Mucosa of stomach (tissue), 1 donor: ENCODE measurements around the gene PRKG1.
"Not testable (repeated sequence)": the region's sequence is repeated elsewhere in the genome, so short reads cannot be mapped to it uniquely, and the experiment has no call there.

Experiments
- H3K27me3 ChIP-seq: one replicate; pipeline ENCODE4 v1.7.0; 2013; ENCODE audit warnings: mild to moderate bottlenecking, low read length; ENCODE audit not compliant: control insufficient read depth, insufficient read depth
- H3K36me3 ChIP-seq: one replicate; pipeline ENCODE4 v1.7.0; 2013; ENCODE audit warnings: low read length; ENCODE audit not compliant: control insufficient read depth, insufficient read depth
- H3K4me1 ChIP-seq: one replicate; pipeline ENCODE4 v1.7.0; 2013; ENCODE audit warnings: mild to moderate bottlenecking, low read length; ENCODE audit not compliant: control insufficient read depth, insufficient read depth
- H3K4me3 ChIP-seq: one replicate; pipeline ENCODE4 v1.7.0; 2013; ENCODE audit warnings: low read length
- H3K9ac ChIP-seq: one replicate; pipeline ENCODE4 v1.7.0; 2013; ENCODE audit warnings: mild to moderate bottlenecking, low read length, moderate library complexity
- H3K9me3 ChIP-seq: one replicate; pipeline ENCODE4 v1.7.0; 2013; ENCODE audit warnings: mild to moderate bottlenecking, low read length, moderate library complexity; ENCODE audit not compliant: control insufficient read depth
- donor health status: Pancreatic carcinoma.

The PRKG1 gene

DNA sequence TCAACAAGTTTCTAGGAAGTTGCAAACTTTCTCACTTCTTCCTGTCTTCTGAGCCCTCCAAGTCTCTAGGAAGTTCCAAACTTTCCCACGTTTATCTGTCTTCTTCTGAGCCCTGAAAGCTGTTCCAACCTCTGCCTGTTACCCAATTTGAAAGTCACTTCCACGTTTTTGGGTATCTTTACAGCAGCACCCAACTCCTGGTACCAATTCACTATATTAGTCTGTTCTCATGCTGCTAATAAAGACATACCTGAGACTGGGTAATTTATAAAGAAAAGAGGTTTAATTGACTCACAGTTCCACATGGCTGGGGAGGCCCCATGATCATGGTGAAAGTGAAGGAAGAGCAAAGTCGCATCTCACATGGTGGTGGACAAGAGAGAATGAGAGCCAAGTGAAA lies 381.5 kb downstream of the PRKG1 start:
- H3K36me3 ChIP-seq, H3K9me3 ChIP-seq, H3K27me3 ChIP-seq, H3K4me1 ChIP-seq, H3K4me3 ChIP-seq, H3K9ac ChIP-seq: not testable (repeated sequence)

DNA sequence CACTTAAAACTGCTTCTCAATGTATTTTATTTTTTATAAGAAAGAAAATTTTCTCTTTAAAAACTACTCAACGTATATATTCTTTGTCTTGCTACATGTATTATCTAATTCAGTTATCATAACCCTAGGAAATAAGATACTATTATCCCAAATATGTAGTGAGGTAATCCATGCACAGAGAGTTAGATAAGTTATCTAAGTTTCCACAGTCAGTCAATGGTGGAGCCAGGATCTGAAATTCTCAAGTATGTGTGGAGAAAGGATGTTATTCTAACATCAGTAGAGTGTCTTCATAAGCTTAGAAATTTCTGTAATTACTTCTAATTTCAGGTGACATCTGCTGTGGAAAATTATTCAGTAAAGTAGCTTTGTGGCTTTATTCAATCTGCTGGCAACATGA lies 385.2 kb downstream of the PRKG1 start:
- no peaks in the 10 kb centered on the region for H3K27me3 ChIP-seq

DNA sequence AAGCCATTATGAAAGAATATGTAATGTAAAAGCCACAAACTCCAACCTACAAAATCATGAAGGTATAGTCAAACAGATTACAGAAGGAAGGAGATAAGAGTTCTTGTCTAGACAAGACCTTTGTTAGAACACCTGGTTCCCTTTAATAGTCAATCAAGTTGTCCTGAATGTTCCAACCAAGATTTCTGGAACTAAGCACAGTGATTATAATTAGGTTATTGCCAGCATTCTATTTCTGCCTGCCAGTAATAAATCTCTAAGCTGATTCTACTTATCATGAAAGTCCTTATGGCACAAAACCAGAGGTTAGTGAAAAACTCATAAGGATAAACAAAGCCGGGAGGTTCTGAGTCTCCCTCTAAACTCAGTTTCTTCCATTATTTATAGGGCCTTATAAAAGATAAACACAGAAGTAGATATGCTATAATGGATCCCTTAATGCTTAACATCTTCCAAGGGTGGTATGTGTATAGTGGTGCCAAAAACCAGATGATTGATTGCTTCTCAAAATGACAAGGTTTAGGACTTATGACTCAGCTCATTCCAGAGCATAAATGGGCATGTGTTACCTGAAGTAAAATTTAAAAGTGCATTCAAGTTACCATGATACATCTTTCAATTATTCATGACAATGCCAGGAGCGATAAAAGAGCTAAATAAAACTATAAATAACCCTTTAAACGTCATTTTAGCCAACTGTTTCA lies 387.9 kb downstream of the PRKG1 start:
- Histone ChIP-seq H3K27me3 (no peaks in the 10 kb centered on the region), H3K4me3 (no peak overlapping the region), H3K9me3 (no peaks in the 10 kb centered on the region), H3K9ac (no peak overlapping the region), H3K36me3 (no peaks in the 10 kb centered on the region), H3K4me1 (peaks cover 16% of the 10 kb centered on the region)

More for the DNA sequence above, 385.2 kb downstream of the PRKG1 start:
- Histone ChIP-seq H3K36me3 (no peaks in the 10 kb centered on the region), H3K9me3 (no peaks in the 10 kb centered on the region), H3K4me3 (no peak overlapping the region), H3K9ac (no peak overlapping the region), H3K4me1 (peaks cover 9% of the 10 kb centered on the region)

DNA sequence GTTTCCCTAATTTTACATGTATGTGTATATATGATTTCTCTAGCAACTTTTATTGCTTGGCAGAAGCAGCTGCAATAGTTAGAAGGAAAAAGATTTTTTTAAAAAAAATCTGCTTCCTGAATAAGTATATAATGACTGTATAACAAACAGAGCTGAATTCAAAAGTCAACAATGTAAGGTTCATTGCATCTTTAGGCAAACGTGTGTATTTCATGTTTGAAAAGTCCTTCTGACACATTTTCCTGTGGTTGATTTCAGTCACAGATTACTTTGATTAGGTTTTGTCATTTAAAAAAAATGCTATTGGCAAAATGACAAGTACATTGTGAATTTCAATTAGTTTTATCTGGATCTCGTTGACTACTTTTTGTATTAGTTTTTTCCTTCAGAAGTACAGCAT lies 394.1 kb downstream of the PRKG1 start:
- Histone ChIP-seq H3K27me3 (no peaks in the 10 kb centered on the region), H3K36me3 (no peaks in the 10 kb centered on the region), H3K4me1 (peaks cover 7% of the 10 kb centered on the region), H3K4me3 (no peak overlapping the region), H3K9ac (no peak overlapping the region), H3K9me3 (no peaks in the 10 kb centered on the region)

- H3K36me3 ChIP-seq, result no peaks in the 10 kb centered on the region
These were observed 395.4 kb downstream of the PRKG1 start for GRCh38 chr10:51469686-51470085.

DNA sequence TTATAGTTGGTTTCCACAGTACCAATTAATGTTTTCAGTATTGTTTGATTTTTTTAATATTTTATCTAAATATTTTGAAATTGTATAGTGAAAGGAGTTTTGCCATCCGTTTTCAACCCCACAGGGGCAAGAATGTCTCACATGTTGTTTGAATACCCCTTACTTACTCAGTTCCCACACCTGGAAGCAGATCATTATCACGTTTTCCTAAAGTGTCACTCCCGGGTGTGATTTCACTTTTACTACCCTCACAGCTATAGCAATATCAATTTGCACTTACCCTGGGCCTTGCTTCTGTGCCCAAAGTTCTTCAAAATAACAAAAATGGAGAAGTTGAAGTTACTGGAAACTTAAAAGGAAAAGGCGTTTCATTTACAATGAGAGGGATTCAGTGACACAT lies 397.0 kb downstream of the PRKG1 start:
- H3K36me3 ChIP-seq, result no peaks in the 10 kb centered on the region
- H3K4me3 ChIP-seq, result no peak overlapping the region
- H3K9ac ChIP-seq, result no peak overlapping the region
- peaks cover 7% of the 10 kb centered on the region for H3K4me1 ChIP-seq
- no peaks in the 10 kb centered on the region for H3K9me3 ChIP-seq
- no peaks in the 10 kb centered on the region for H3K27me3 ChIP-seq

More at GRCh38 chr10:51469686-51470085, 395.4 kb downstream of the PRKG1 start:
- Histone ChIP-seq H3K4me1 (peaks cover 7% of the 10 kb centered on the region), H3K9me3 (no peaks in the 10 kb centered on the region), H3K9ac (no peak overlapping the region), H3K27me3 (no peaks in the 10 kb centered on the region), H3K4me3 (no peak overlapping the region)

GRCh38 chr10:51472154-51472553 lies 397.9 kb downstream of the PRKG1 start:
- H3K9ac ChIP-seq, result no peak overlapping the region
- H3K9me3 ChIP-seq, result no peaks in the 10 kb centered on the region
- no peak overlapping the region for H3K4me3 ChIP-seq
- H3K27me3 ChIP-seq, result no peaks in the 10 kb centered on the region
- peaks cover 1% of the 10 kb centered on the region for H3K4me1 ChIP-seq
- H3K36me3 ChIP-seq, result no peaks in the 10 kb centered on the region

DNA sequence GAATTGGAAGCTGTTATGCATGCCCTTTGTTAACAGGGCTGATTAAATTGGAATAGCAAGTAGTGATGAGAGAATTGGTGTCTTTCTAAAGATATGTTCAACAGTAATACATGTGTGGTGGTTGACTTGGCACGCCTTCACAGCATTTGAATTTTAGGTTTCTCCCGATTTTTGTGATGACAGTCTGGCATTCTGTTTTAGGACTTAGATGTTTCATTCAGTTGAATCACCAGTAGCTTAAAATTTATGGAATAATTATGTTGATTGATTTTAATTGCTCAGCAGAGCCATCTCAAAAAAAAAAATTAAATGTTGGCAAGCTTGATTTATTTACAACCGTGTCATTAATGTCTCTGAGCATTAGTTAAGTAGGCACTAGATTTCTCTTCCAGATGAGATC lies 405.4 kb downstream of the PRKG1 start:
- Histone ChIP-seq H3K27me3 (no peaks in the 10 kb centered on the region), H3K36me3 (no peaks in the 10 kb centered on the region), H3K9me3 (no peaks in the 10 kb centered on the region), H3K9ac (no peak overlapping the region), H3K4me3 (no peak overlapping the region), H3K4me1 (no peaks in the 10 kb centered on the region)

DNA sequence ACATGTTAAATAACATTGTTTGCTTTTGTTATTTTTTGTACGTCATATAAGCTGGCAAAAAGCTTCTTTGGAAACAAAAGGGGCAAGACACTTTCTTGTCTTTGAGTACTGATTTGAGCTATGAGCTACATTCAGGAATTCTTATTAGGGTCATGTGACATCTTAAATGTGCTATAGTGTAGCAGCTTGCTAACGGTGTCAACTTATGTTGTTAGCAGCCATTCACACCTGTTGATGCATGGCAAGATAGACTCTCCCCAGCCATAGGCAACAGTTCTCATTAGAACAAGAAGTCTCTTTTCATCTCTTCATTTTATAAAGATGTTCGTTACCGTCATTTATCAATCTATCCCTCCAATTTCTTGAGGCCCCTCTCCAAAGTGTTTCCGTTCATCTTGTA lies 411.4 kb downstream of the PRKG1 start:
- Histone ChIP-seq H3K27me3 (no peaks in the 10 kb centered on the region), H3K36me3 (no peaks in the 10 kb centered on the region), H3K9me3 (no peaks in the 10 kb centered on the region), H3K4me3 (no peak overlapping the region), H3K4me1 (peaks cover 3% of the 10 kb centered on the region), H3K9ac (no peak overlapping the region)

DNA sequence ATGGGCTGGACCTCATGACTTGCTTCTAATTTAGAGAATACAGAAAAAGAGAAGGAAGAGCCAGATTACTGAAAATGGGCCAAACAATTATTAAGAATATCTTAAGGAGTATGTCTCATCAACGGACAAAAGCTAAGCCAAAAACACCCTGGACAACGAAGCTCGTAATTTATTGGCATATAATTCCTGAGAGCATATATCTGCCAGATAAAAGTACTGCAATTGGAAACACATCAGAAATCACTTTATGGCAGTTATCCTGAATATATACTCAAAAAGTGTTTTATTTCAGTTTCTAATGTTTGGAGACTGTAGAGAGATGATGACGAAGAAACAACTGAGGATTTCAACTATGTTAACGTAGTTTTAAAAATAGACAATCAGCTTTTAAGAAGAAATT lies 413.3 kb downstream of the PRKG1 start:
- Histone ChIP-seq H3K4me1 (peaks cover 3% of the 10 kb centered on the region), H3K9ac (no peak overlapping the region), H3K36me3 (no peaks in the 10 kb centered on the region), H3K4me3 (no peak overlapping the region), H3K9me3 (no peaks in the 10 kb centered on the region), H3K27me3 (no peaks in the 10 kb centered on the region)

GRCh38 chr10:51488766-51489408 lies 414.6 kb downstream of the PRKG1 start:
- no peaks in the 10 kb centered on the region for H3K9me3 ChIP-seq

DNA sequence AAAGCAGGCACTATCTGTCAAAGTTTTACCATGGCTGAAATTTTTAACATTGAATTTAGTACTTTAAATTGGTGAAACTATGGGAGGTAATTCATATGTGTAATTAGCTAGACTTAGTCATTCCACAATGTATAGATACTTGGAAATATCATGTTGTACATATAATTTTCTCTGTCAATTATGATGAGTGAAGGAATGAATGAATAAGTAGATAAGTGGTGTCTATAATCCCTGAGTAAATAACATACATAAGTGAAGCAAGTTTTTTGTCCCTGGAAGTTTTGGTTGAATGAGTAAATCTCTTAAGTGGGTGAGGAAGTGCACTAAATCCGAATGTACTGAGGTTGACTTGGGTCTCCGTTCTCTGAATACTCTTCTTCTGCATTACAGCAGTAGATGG lies 424.1 kb downstream of the PRKG1 start:
- H3K36me3 ChIP-seq, result no peaks in the 10 kb centered on the region
- no peak overlapping the region for H3K9ac ChIP-seq
- H3K4me1 ChIP-seq, result no peaks in the 10 kb centered on the region

More at GRCh38 chr10:51488766-51489408, 414.6 kb downstream of the PRKG1 start:
- Histone ChIP-seq H3K27me3 (no peaks in the 10 kb centered on the region), H3K9ac (no peak overlapping the region), H3K4me1 (peaks cover 3% of the 10 kb centered on the region), H3K4me3 (no peak overlapping the region), H3K36me3 (no peaks in the 10 kb centered on the region)

More for the DNA sequence above, 424.1 kb downstream of the PRKG1 start:
- Histone ChIP-seq H3K27me3 (no peaks in the 10 kb centered on the region), H3K9me3 (no peaks in the 10 kb centered on the region), H3K4me3 (no peak overlapping the region)
